Measurements from ENCODE around the gene ZRANB2. TPM values are rescaled to one million over a fixed set of nuclear protein-coding genes. Genes with fewer than 3 reads are reported as not detected.

The ZRANB2 gene, protein sequence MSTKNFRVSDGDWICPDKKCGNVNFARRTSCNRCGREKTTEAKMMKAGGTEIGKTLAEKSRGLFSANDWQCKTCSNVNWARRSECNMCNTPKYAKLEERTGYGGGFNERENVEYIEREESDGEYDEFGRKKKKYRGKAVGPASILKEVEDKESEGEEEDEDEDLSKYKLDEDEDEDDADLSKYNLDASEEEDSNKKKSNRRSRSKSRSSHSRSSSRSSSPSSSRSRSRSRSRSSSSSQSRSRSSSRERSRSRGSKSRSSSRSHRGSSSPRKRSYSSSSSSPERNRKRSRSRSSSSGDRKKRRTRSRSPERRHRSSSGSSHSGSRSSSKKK
- 100 to 1,000 TPM in 4 of 10 donors, 10 to 100 TPM in 6; 76.6 to 152 (median 99.1) TPM for polyA plus RNA-seq (ENCODE audit: insufficient read length in 10 of 10)
- long read RNA-seq, donor 1, transcript ZRANB2-202 (10 exons, 3,078 nt): major isoform, 5 of 39 reads
- long read RNA-seq, donor 1, transcript ZRANB2-201 (11 exons, 2,821 nt): major isoform, 5 of 39 reads
- long read RNA-seq, donor 1, partial matches to known transcripts: 23 of 39 reads
- long read RNA-seq, donor 1, other reads (novel, unspliced or antisense): 0 of 39 reads
- long read RNA-seq, donor 2, partial matches to known transcripts: 12 of 17 reads
- long read RNA-seq, donor 2, other reads (novel, unspliced or antisense): 0 of 17 reads
- long read RNA-seq, donor 3: 0 reads
- long read RNA-seq, donor 4, transcript ZRANB2-201 (11 exons, 2,821 nt): minor isoform, 5 of 57 reads
- long read RNA-seq, donor 4, transcript ZRANB2-204 (2 exons, 3,677 nt): major isoform, 7 of 57 reads
- long read RNA-seq, donor 4, partial matches to known transcripts: 43 of 57 reads
- long read RNA-seq, donor 4, other reads (novel, unspliced or antisense): 0 of 57 reads
- long read RNA-seq, donor 5, transcript ZRANB2-204 (2 exons, 3,677 nt): major isoform, 9 of 65 reads
- long read RNA-seq, donor 5, partial matches to known transcripts: 47 of 65 reads
- long read RNA-seq, donor 5, other reads (novel, unspliced or antisense): 0 of 65 reads
- long read RNA-seq, donor 6, transcript ZRANB2-201 (11 exons, 2,821 nt): major isoform, 15 of 145 reads
- long read RNA-seq, donor 6, transcript ZRANB2-204 (2 exons, 3,677 nt): minor isoform, 11 of 145 reads
- long read RNA-seq, donor 6, transcript ZRANB2-202 (10 exons, 3,078 nt): minor isoform, 8 of 145 reads
- long read RNA-seq, donor 6, partial matches to known transcripts: 111 of 145 reads
- long read RNA-seq, donor 6, other reads (novel, unspliced or antisense): 0 of 145 reads
- long read RNA-seq, donor 7, transcript ZRANB2-201 (11 exons, 2,821 nt): major isoform, 9 of 65 reads
- long read RNA-seq, donor 7, transcript ZRANB2-204 (2 exons, 3,677 nt): minor isoform, 5 of 65 reads
- long read RNA-seq, donor 7, partial matches to known transcripts: 46 of 65 reads
- long read RNA-seq, donor 7, other reads (novel, unspliced or antisense): 0 of 65 reads
- long read RNA-seq, donor 8, transcript ZRANB2-202 (10 exons, 3,078 nt): major isoform, 7 of 73 reads
- long read RNA-seq, donor 8, partial matches to known transcripts: 56 of 73 reads
- long read RNA-seq, donor 8, other reads (novel, unspliced or antisense): 0 of 73 reads
- long read RNA-seq, donor 9, partial matches to known transcripts: 0 of 4 reads
- long read RNA-seq, donor 9, other reads (novel, unspliced or antisense): 0 of 4 reads

DNA sequence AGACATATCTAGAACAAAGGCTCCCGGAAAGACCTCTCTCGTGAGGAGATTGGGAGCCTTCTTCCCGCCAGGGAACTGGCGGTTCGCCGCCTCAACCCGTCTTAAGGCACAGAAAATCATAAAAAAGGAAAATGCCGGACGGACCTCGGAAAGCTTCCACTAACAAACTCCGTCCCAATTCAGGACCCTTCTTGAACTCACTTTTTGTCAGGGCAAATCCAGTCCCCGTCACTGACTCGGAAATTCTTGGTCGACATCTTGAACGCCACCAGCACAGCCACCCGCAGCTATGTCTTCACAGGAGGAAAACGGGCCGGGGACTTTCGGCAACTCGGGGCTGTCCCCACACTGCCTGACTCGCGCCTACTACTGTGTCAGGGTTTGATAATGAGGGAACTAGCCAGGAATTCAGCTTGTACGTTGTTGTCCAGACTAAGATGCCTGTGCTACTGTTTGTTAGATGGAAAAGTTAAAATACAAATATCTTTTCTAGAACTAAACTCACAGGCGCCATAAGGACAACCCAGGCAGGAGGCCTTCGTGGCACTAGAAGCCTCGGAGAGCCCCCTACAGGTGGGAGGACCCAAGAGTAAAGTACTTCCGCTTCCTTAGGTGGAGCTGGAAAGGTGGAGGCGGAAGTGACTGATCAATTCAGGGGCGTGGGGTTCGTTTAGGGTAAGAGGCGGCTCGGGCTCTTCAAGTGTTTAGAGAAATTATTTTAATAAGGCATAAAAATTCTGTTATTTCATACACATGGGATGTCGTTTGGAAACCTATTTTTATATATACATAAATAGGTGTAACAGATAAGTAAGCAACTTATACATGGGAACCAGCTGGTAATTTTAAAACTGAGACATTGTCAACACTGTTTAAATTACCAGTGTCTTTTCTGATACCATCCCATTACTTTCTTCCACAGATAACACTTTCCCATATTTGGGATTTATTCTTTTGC is at the start of gene ZRANB2:
TSS of gene ZRANB2 (minus strand) at position 297 of the 958 bp plus-strand sequence. CDS start at position 257, 40 bp downstream.
- peak; percentile 94 to 97 (median 95) for DNase-seq

GRCh38 chr1:71128060-71128459 is 47.2 kb upstream of the ZRANB2 start:
- DNase-seq: no peak

DNA sequence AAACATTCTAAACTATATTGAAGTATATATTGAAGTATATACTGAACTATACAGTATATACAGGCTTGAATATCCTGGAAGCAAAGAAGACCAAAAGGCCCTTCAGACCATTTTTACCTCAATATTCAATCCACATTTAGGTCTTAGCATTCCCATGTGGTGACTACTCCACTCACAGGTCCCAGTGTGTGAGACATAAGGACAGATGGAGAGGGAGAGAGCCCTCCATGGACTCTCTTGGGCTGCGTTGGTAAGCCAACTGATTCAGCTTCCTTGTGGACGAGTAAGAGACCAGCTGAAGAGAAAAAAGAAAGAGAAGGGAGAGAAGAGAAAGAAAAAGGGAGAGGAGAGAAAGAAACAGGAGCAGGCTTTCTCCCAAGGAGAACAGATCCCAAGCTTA is 37.3 kb upstream of the ZRANB2 start:
- DNase-seq: no peak

- DNase-seq: peak; percentile 4 to 58 (median 10)
Observed at GRCh38 chr1:71116729-71117128, 35.9 kb upstream of the ZRANB2 start.

DNA sequence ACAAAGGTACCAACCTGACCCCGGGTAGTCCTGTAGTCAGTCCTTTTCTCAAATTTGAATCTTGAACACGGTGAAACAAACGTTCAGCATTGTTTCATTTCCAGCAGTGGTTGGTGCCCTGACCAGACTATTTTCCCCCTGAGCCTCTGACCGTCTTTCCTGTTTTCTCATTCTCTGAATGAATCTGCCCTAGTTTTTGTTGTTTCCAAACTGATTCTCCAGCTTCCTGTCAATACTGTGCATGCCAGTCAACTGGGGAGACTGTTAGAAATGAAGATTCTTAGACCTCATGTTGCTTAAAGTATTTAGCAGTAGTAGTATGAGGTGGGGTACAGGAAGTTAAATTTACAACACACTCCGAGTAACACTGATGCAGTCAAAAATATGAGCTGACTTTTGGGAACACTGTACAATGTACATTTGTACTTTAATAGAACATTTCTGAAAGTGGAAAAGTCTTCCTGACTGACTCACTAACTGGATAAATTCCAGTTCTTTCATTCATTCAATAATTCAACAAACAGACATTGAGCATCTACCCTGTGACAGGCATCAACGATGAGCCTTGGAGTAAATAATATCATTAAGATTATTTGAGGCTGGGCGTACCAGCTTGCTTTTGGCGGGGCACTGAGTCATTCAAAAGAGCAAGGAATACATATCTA is 26.0 kb upstream of the ZRANB2 start:
- no peak for DNase-seq

- DNase-seq: no peak
Observed at GRCh38 chr1:71104417-71104816, 23.6 kb upstream of the ZRANB2 start.

GRCh38 chr1:71101839-71102376 is 21.1 kb upstream of the ZRANB2 start:
- no peak for DNase-seq

- no peak for DNase-seq
Observed at GRCh38 chr1:71097428-71097827, 16.6 kb upstream of the ZRANB2 start.

DNA sequence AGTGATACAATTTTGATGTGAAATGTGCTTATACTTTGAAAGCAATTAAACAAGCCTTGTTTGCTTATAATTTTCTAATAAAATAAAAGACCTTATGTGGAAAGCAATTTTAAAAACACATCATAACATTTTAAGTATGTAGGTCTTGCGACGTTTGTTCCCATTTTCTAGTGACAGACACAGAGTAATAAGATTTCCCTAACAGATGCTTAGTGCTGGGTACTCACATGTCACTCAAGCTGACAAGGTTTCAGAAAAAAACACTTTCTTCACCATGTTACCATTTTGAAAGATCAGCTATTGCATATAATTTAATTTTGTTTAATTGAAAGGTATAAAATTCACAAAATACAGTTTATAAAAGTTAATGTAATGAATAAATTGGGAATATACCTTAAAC is 14.1 kb upstream of the ZRANB2 start:
- DNase-seq: no peak

DNA sequence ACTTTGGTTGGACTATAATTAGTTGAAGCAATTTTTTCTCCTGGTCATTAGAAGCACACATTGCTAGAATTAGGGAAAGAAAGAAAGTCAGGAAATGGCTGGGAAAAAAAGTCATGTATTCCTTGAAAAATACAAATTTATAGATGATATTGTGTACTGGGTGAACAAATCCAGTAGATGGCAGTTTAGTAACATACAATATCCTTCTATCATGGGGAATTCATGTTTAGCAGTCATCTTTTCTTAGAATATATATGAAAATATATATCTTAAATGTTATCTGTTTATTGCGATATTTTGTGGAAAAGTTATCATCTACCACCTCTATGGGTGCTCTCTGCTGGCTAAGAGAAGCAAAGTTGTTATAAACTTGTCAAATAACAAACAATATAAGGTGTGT is 13.1 kb upstream of the ZRANB2 start:
- DNase-seq: peak in 2 of 3 donors; percentile 22 to 34

GRCh38 chr1:71089536-71090270 is 8.9 kb upstream of the ZRANB2 start:
- peak in 1 of 3 donors; percentile 36 for DNase-seq

DNA sequence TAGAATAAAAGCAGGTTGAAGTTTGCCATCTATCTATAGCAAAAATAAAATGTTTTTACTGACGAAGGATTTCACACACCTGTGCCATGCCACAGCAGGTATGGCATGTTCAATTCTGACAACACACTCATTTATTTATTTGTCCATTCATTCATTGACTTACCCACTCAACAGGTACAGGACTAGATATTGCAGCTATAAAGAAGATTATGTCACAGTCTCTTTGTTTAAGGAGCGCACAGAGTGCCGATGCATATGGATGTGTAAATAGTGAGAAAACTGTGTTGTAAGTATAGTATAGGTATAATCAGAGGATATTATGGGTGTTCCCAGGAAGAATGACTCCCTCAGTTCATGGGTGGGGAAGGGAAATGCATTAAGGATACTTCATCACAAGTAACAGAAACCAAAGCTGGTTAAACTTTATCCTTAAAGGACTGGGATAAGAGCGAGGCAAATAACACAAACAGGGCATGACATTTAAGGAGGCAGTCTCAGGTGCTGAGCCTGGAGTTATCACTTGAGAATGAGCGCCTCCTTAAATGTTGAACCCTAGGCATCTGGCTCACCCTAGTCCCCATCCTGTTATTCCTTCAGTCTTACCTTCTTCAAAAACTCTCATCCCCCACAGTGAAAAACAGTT is 7.9 kb upstream of the ZRANB2 start:
- DNase-seq: no peak

GRCh38 chr1:71087713-71088112 is 6.9 kb upstream of the ZRANB2 start:
- DNase-seq: no peak

GRCh38 chr1:71087060-71087459 is 6.2 kb upstream of the ZRANB2 start:
- no peak for DNase-seq

- peak in 1 of 3 donors; percentile 50 for DNase-seq
Observed at GRCh38 chr1:71086331-71086730, 5.5 kb upstream of the ZRANB2 start.

GRCh38 chr1:71083271-71083670 is 2.4 kb upstream of the ZRANB2 start:
- no peak for DNase-seq

GRCh38 chr1:71081697-71082080 is 854 bp upstream of the ZRANB2 start:
- DNase-seq: no peak
